H1 (cell line): ENCODE data around the gene LRBA. TPM values are rescaled to one million over a fixed set of nuclear protein-coding genes. Genes with fewer than 3 reads are reported as not detected.

Source experiments
- CTCF ChIA-PET: fragments of 300-600 bp; sonication (Branson Sonifier 250); formaldehyde crosslinking; loops from one replicate; lab custom pipeline; 2021; ENCODE audit not compliant: partially characterized antibody; lab: Charles Lee
- POLR2A ChIA-PET: fragments of 300-600 bp; sonication (Branson Sonifier 250); formaldehyde crosslinking; loops from one replicate; lab custom pipeline; 2021; ENCODE audit warnings: inconsistent platforms; ENCODE audit not compliant: partially characterized antibody; lab: Charles Lee
- DNase-seq, 2 experiments: peaks; one replicate each; pipeline versions ENCODE4 v3.0.0 to v3.0.0-alpha.2; 2010 to 2022; ENCODE audit warnings: low spot score in 2 of 2, low read depth in 1 of 2, mixed read lengths in 1 of 2
- FAIRE-seq: peaks from 2 replicates; lab custom pipeline; 2011; peaks lifted over from hg19 to GRCh38; lab: Jason Lieb, UNC
- H2AFZ ChIP-seq: 2 replicates; pipeline ENCODE4 v1.8.1; 2012; ENCODE audit warnings: low read length, inconsistent platforms
- H2AK5ac ChIP-seq: 2 replicates; pipeline ENCODE4 v1.6.1; 2013; ENCODE audit warnings: low read depth, low read length
- H2BK120ac ChIP-seq: replicated peaks from 2 replicates; pipeline ENCODE3; 2013; ENCODE audit warnings: low read depth, low read length, inconsistent platforms
- H2BK12ac ChIP-seq: 2 replicates; pipeline ENCODE4 v1.6.1; 2013; ENCODE audit warnings: low read depth, low read length
- H2BK15ac ChIP-seq: 2 replicates; pipeline ENCODE4 v1.6.1; 2013; ENCODE audit warnings: low read length
- H2BK20ac ChIP-seq: 2 replicates; pipeline ENCODE4 v1.6.1; 2013; ENCODE audit warnings: low read length
- H2BK5ac ChIP-seq: 2 replicates; pipeline ENCODE4 v1.6.1; 2013; ENCODE audit warnings: low read depth, low read length
- H3K14ac ChIP-seq: 2 replicates; pipeline ENCODE4 v1.6.1; 2013; ENCODE audit warnings: inconsistent platforms; ENCODE audit not compliant: insufficient read length
- H3K18ac ChIP-seq: 2 replicates; pipeline ENCODE4 v1.6.1; 2013; ENCODE audit warnings: low read length; ENCODE audit errors: extremely low read depth
- H3K23ac ChIP-seq: 2 replicates; pipeline ENCODE4 v1.6.1; 2013; ENCODE audit warnings: inconsistent platforms; ENCODE audit not compliant: insufficient read length
- H3K23me2 ChIP-seq: 2 replicates; pipeline ENCODE4 v1.6.1; 2013; ENCODE audit warnings: low read depth, low read length
- H3K27ac ChIP-seq: 2 replicates; pipeline ENCODE4 v1.6.1; 2011; ENCODE audit warnings: low read depth, low read length, inconsistent platforms
- H3K27me3 ChIP-seq, 4 experiments: replicated peaks in 1 of 4; 1 replicate in 1 of 4; 2 replicates in 3 of 4; pipeline versions ENCODE4 v1.6.1 to v1.8.1; 2011 to 2013; ENCODE audit warnings: low read length in 3 of 4, mild to moderate bottlenecking in 3 of 4, inconsistent platforms in 2 of 4, mixed read lengths in 2 of 4, moderate library complexity in 1 of 4; ENCODE audit not compliant: control insufficient read depth in 3 of 4, insufficient read depth in 3 of 4; ENCODE audit errors: extremely low read depth in 1 of 4
- H3K36me3 ChIP-seq, 4 experiments: 2 replicates each; pipeline versions ENCODE4 v1.6.1 to v1.8.1; 2011 to 2013; ENCODE audit warnings: mild to moderate bottlenecking in 4 of 4, low read length in 3 of 4, moderate library complexity in 2 of 4, control low read depth in 1 of 4, inconsistent platforms in 1 of 4; ENCODE audit not compliant: insufficient read depth in 4 of 4, control insufficient read depth in 2 of 4
- H3K4ac ChIP-seq: replicated peaks from 2 replicates; pipeline ENCODE3; 2013; ENCODE audit warnings: low read length, low read depth, mixed read lengths, inconsistent platforms; ENCODE audit not compliant: insufficient read length
- H3K4me1 ChIP-seq, 4 experiments: replicated peaks in 1 of 4; 1 replicate in 1 of 4; 2 replicates in 3 of 4; pipeline versions ENCODE4 v1.6.1 to v1.8.1; 2011 to 2013; ENCODE audit warnings: low read length in 3 of 4, inconsistent platforms in 2 of 4, mixed read lengths in 1 of 4; ENCODE audit not compliant: insufficient read depth in 4 of 4, control insufficient read depth in 3 of 4
- H3K4me2 ChIP-seq, 2 experiments: 2 replicates each; pipeline versions ENCODE4 v1.6.1 to v1.8.1; 2011 to 2013; ENCODE audit warnings: low read depth in 2 of 2, low read length in 2 of 2, control low read depth in 1 of 2, inconsistent platforms in 1 of 2, mild to moderate bottlenecking in 1 of 2; ENCODE audit not compliant: insufficient read depth in 1 of 2
- H3K4me3 ChIP-seq, 4 experiments: fragments of 200-600, 300-600 bp in 1 of 4; sonication (generic), shearing (Covaris generic), sonication (Bioruptor Twin) in 1 of 4; 2 replicates each; pipeline versions ENCODE4 v1.5.1 to v1.8.1; 2011 to 2016; ENCODE audit warnings: low read length in 4 of 4, low read depth in 3 of 4, control low read depth in 2 of 4, inconsistent platforms in 2 of 4, mild to moderate bottlenecking in 2 of 4, mixed read lengths in 1 of 4, moderate library complexity in 1 of 4; ENCODE audit not compliant: insufficient read depth in 2 of 4; ENCODE audit errors: extremely low read depth in 1 of 4
- H3K56ac ChIP-seq: replicated peaks from 2 replicates; pipeline ENCODE3; 2013; ENCODE audit warnings: low read depth, mild to moderate bottlenecking, mixed read lengths, low read length, inconsistent platforms; ENCODE audit not compliant: insufficient read length
- H3K79me1 ChIP-seq: 2 replicates; pipeline ENCODE4 v1.6.1; 2013; ENCODE audit warnings: low read depth, low read length, control low read depth
- H3K79me2 ChIP-seq, 2 experiments: 2 replicates each; pipeline versions ENCODE4 v1.6.1 to v1.8.1; 2012 to 2013; ENCODE audit warnings: low read length in 2 of 2, mild to moderate bottlenecking in 2 of 2, inconsistent platforms in 1 of 2; ENCODE audit not compliant: insufficient read depth in 2 of 2, control insufficient read depth in 1 of 2
- H3K9ac ChIP-seq, 4 experiments: replicated peaks in 1 of 4; 1 replicate in 1 of 4; 2 replicates in 3 of 4; pipeline versions ENCODE4 v1.6.1 to v1.8.1; 2011 to 2013; ENCODE audit warnings: low read depth in 3 of 4, low read length in 3 of 4, control low read depth in 2 of 4, mild to moderate bottlenecking in 2 of 4, moderate library complexity in 2 of 4, inconsistent platforms in 1 of 4; ENCODE audit errors: extremely low read depth in 1 of 4
- H3K9me3 ChIP-seq, 2 experiments: 2 replicates each; pipeline versions ENCODE4 v1.6.1 to v1.8.1; 2012 to 2013; ENCODE audit warnings: mild to moderate bottlenecking in 2 of 2, moderate library complexity in 2 of 2, control low read depth in 1 of 2, inconsistent platforms in 1 of 2, low read depth in 1 of 2, low read length in 1 of 2, mixed read lengths in 1 of 2; ENCODE audit not compliant: insufficient read depth in 2 of 2
- H4K20me1 ChIP-seq, 2 experiments: replicated peaks in 1 of 2; 2 replicates each; pipeline versions ENCODE3 to v1.8.1; 2011 to 2013; ENCODE audit warnings: inconsistent platforms in 2 of 2, low read length in 2 of 2, mild to moderate bottlenecking in 1 of 2; ENCODE audit not compliant: insufficient read depth in 2 of 2, control insufficient read depth in 1 of 2
- H4K5ac ChIP-seq: 2 replicates; pipeline ENCODE4 v1.6.1; 2013; ENCODE audit warnings: low read length, low read depth, mixed read lengths, inconsistent platforms; ENCODE audit not compliant: insufficient read length
- H4K8ac ChIP-seq: 2 replicates; pipeline ENCODE4 v1.8.0; 2013; ENCODE audit warnings: mild to moderate bottlenecking, moderate library complexity, low read length, inconsistent platforms; ENCODE audit not compliant: insufficient read depth; ENCODE audit errors: extremely low read depth
- H4K91ac ChIP-seq: replicated peaks from 2 replicates; pipeline ENCODE3; 2013; ENCODE audit warnings: low read length, mixed read lengths, inconsistent platforms; ENCODE audit not compliant: insufficient read length
- BACH1 ChIP-seq: IDR thresholded peaks from 2 replicates; pipeline ENCODE4 v1.6.1; 2012; ENCODE audit warnings: low read length, improper control_type of control experiment
- CEBPB ChIP-seq: IDR thresholded peaks from 2 replicates; pipeline ENCODE4 v1.6.1; 2012; ENCODE audit warnings: low read depth, low read length
- EP300 ChIP-seq, 2 experiments: IDR thresholded peaks; 1 replicate in 1 of 2; 2 replicates in 1 of 2; pipeline ENCODE4 v1.6.1; 2011 to 2012; ENCODE audit warnings: low read depth in 2 of 2, low read length in 2 of 2, mild to moderate bottlenecking in 2 of 2, borderline replicate concordance in 1 of 2, inconsistent platforms in 1 of 2, moderate library complexity in 1 of 2
- EZH2 ChIP-seq: fragments of 200-600 bp; sonication (generic); IDR thresholded peaks from 2 replicates; pipeline ENCODE4 v1.7.1; 2012; ENCODE audit warnings: low read depth, mild to moderate bottlenecking, moderate library complexity, low read length, inconsistent platforms; ENCODE audit not compliant: severe bottlenecking
- KDM5A ChIP-seq: fragments of 200-600 bp; IDR thresholded peaks from 2 replicates; pipeline ENCODE4 v1.7.1; 2012; ENCODE audit warnings: mild to moderate bottlenecking, low read length, inconsistent platforms, mixed read lengths
- RFX5 ChIP-seq: IDR thresholded peaks from 2 replicates; pipeline ENCODE4 v1.6.1; 2011; ENCODE audit warnings: low read depth, low read length, improper control_type of control experiment, borderline replicate concordance
- SAP30 ChIP-seq: fragments of 300-600 bp; sonication (generic); IDR thresholded peaks from 2 replicates; pipeline ENCODE4 v1.7.1; 2012; ENCODE audit warnings: low read length, moderate library complexity, mild to moderate bottlenecking, inconsistent platforms; ENCODE audit not compliant: insufficient read depth, insufficient replicate concordance
- TCF12 ChIP-seq: IDR thresholded peaks from 2 replicates; pipeline ENCODE4 v1.6.1; 2011; ENCODE audit warnings: low read depth, mild to moderate bottlenecking, low read length
- USF2 ChIP-seq: IDR thresholded peaks from 2 replicates; pipeline ENCODE4 v1.6.1; 2011; ENCODE audit warnings: low read length, improper control_type of control experiment
- WGBS, 2 experiments: shearing (Covaris generic) in 1 of 2; methylation state at CpG; one replicate each; pipeline versions ENCODE4 v1.1.6 to v1.1.7; 2013 to 2015; ENCODE audit warnings: low lambda C conversion rate in 2 of 2, mixed read lengths in 2 of 2, inconsistent platforms in 1 of 2, low coverage in 1 of 2, missing lambda C conversion rate in 1 of 2; ENCODE audit not compliant: insufficient replicate concordance in 2 of 2, insufficient coverage in 1 of 2, insufficient read length in 1 of 2; ENCODE audit errors: extremely low coverage in 1 of 2, missing lambda C conversion rate in 1 of 2; 5-methylcytosine and 5-hydroxymethylcytosine counted together
- polyA plus RNA-seq, 7 experiments: library from polyadenylated mRNA; depleted of rRNA in 3 of 7; stranded (reverse) in 5 of 7; unstranded in 2 of 7; fragments of >200 nt in 5 of 7; fragments of 200-250 nt in 2 of 7; gene quantifications; 1 replicate in 5 of 7; 2 replicates in 1 of 7; 4 replicates in 1 of 7; pipeline versions ENCODE4 v1.2.1 to v1.2.3, GENCODE V29; 2011 to 2013; ENCODE audit warnings: missing spikeins in 2 of 7, mixed read lengths in 2 of 7
- total RNA-seq: library from RNA; stranded (reverse); fragmentation: NEBNext Ultra II Directional; extraction: Animal tissue kit (Norgen Biotek cat#: 25700); gene quantifications from 2 replicates; pipeline ENCODE4 v1.2.1, GENCODE V29; 2021

The LRBA gene
- total and polyA plus RNA-seq, 2 of the 8 experiments (the other 6 are each of a cell fraction or from before 2014, with no cell fraction given), result 54.6 to 83.2 TPM

DNA sequence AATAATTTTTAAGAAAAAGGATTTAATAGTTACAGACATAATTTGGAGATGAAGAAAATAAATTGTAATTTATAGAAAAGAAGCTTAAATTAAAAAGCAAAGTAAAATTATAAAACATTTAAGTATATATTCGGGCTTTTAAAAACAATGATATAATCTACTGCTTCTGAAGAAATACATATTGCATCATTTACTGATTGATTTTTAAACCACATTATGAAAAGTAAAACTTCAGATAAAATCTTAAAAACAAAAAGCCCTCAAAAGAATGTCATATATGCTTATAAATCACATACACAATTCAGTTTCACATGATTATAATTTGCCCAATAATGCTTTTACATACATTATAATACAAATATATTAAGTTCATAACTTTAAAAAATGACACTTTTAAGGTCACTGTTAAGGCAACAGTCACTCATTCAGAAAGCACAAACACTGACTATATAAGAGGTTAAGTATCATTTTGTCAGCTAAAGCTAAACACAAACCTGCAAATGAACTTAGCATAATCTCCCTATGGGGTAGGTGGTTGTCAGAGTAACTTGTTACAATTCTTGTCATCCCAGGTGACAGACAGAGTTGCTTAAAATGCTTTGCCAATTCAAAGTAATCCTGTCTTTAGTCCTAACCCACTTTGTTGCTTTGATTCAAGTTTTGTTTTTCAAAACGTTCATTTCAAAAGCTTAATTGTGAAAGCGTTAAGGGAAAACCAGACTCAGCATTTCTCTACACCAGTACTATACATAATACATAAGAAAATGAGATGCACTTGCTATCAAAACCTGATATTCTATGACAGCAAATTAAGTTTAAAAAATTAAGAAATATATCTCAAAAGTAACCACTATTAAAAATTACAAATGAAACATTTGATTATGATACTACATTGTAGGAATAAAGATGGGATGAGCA, 523.7 kb downstream of the LRBA start:
- FAIRE-seq, result no peak
- Histone ChIP-seq H3K79me1 (no peaks in the 10 kb centered on the region), H3K4ac (no peak overlapping the region), H4K5ac (no peak overlapping the region), H2BK5ac (no peak overlapping the region), H2AK5ac (no peak overlapping the region), H4K8ac (no peak overlapping the region), H2BK12ac (no peak overlapping the region), H3K4me2 (no peak overlapping the region), H2BK120ac (no peak overlapping the region), H2AFZ (no peak overlapping the region), H3K4me1 (no peaks in the 10 kb centered on the region), H2BK15ac (no peak overlapping the region), H3K14ac (no peak overlapping the region), H3K36me3 (no peaks in the 10 kb centered on the region), H3K27me3 (no peaks in the 10 kb centered on the region), H3K9me3 (no peaks in the 10 kb centered on the region), H3K23ac (no peak overlapping the region), H3K4me3 (no peak overlapping the region), H4K91ac (no peak overlapping the region), H3K27ac (no peak overlapping the region), H3K9ac (no peak overlapping the region), H3K23me2 (no peaks in the 10 kb centered on the region), H2BK20ac (no peak overlapping the region), H3K18ac (no peak overlapping the region), H3K79me2 (no peaks in the 10 kb centered on the region), H3K56ac (no peak overlapping the region), H4K20me1 (no peaks in the 10 kb centered on the region)
- no peak for DNase-seq
- CTCF ChIA-PET, result interaction anchor here (0.6 kb wide), 1 partner anchor 47 kb away, joined by 4 read pairs; no protein-coding TSS in a partner anchor
- 73% methylated on average over 3 of the region's 3 CpGs; no CpG with 5 or more reads in 1 of the 2 experiments for WGBS, 2 experiments
- no peak for TF ChIP-seq TCF12
- no peak for TF ChIP-seq RFX5
- no peak for TF ChIP-seq USF2
- no peak for TF ChIP-seq SAP30
- TF ChIP-seq EZH2, result no peak
- TF ChIP-seq CEBPB, result no peak
- TF ChIP-seq KDM5A, result no peak
- no peak for TF ChIP-seq EP300 (IDR thresholded peaks at IDR 0.05; ENCODE audit: borderline replicate concordance in 1 of 2, low read depth in 2 of 2, low read length in 2 of 2)
- TF ChIP-seq BACH1, result no peak
- POLR2A ChIA-PET, result no interaction called here
